Stimulated activated CD4-positive, alpha-beta T cell treated with anti-CD3 and anti-CD28 coated beads, Interleukin-15, amount 100 ng/mL, for 24 hours (primary cell): Measurements from ENCODE around the gene MTMR10.

Experiments
- DNase-seq: peaks from one replicate; pipeline ENCODE4 v3.0.0-alpha.2; 2020

Gene MTMR10

GRCh38 chr15:30956216-30957124 lies 35.0 kb downstream of the MTMR10 start:
- DNase-seq = no peak

DNA sequence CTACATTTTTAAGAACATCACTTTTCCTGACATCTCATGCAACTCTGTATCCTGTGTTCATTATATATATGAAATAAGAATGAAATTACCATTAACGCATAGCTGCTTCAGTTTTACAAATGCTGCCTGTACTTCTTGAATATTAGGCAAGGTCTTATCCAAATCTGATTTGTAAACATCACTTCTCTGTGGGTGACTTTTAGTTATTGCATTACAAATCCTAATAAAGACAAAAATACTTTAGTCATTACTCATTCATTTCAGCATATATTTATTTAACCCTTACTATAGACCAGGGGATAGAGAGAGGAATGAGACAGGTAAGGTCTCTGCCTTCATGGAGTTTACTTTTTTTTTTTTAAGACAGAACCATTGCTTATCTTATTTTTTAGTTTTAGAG lies 36.8 kb downstream of the MTMR10 start:
- DNase-seq = no peak

DNA sequence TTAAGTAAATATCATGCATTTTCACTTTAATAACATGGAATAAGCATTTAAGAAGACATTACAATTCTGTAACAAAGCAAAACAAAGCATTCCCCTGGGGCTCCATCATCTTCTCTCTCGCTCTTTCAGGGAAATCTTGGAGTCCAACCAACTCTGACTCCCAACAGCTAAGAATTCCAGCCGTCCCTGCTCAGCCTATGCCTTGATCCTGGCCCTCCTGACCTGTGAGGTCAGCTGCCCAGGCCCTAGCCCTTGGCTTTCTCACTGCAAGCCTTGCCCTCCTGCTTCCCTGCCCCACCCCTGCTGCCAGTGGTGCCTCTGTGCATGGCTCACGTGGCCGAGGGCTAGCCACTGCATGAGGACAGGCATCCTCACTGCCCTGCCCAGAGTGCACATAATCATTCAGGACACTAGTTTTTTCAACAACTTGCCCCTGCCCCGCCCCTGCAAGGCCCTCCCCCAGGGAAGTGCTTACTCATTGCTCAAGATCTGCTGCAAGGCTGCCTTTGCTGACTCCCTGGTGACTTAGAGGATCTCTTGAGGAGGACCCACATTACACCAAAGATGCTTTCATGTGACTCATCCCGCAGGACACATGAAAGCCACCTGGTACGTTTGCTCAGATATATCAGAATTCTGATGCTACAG lies 37.6 kb downstream of the MTMR10 start:
- peak; percentile 24 for DNase-seq

- no peak for DNase-seq
These were observed 38.2 kb downstream of the MTMR10 start for GRCh38 chr15:30953183-30953582.

DNA sequence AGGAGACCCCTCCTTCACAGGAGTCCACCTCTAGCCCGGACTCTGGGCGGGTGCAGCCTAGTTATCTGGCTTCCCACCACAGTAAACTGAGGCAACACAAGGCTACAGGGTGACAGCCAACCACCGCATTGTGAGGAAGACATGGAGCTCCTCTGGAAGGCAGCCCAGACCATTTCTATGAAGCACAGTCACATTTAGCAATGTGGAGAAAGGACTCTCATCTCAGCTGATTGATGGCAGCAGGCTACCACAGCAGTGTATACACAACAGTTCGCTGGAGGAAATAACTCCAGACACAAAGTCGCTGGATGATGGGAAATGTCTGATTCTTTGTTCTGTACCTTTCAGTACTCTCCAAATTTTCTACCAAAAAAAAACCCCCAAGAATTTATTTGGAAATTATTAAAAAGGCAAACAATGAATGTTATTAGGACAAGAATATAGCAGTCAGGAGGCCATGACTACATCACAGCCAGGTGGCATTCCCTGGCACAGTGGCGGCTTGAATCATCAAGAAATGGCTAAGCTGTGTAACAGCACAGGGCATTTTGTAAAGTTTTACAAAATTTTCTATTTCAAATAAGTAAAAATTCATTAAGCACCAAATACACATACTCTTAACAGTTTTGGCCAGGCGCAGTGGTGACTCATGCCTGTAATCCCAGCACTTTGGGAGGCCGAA lies 47.6 kb downstream of the MTMR10 start:
- no peak for DNase-seq

DNA sequence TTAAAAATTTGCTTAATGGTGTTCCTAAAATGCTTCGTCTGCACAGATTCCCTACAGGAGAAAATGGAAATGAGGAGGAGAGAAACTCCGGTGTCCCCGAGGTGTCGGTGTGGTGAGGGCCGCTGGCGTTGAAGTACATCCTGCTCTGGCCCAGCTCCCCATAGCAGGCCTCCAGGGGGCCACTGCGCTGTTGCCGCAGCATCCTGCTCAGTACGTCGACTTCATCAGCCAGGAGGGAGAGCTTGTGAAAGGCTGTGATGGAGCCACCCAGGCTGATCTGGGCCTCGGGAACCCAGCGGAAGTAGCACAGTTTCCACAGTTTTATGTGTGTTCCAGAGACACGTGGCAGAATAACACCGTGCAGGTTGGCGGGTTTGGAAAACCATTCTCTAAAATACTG lies 49.9 kb downstream of the MTMR10 start:
- DNase-seq = no peak

- DNase-seq = no peak
These were observed 51.1 kb downstream of the MTMR10 start for GRCh38 chr15:30940359-30940758.

DNA sequence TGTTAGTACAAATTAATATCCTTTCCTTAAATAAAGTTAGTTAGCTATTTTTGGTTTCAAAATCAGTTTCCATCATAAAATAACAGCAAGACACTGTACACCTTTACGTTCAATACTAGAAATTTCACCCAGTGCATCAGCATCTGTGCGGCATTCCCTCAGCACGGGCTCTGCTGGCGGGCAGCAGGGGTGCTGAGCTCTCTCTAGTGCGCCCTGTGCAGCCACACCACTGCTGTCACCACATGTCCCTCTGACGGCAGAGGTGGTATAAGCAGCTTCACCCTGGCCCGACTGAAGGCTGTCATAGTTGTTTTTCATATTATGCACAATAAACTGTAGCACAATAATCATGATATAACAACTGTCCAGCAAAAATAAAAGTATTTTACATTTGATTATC lies 52.3 kb downstream of the MTMR10 start:
- DNase-seq = no peak

DNA sequence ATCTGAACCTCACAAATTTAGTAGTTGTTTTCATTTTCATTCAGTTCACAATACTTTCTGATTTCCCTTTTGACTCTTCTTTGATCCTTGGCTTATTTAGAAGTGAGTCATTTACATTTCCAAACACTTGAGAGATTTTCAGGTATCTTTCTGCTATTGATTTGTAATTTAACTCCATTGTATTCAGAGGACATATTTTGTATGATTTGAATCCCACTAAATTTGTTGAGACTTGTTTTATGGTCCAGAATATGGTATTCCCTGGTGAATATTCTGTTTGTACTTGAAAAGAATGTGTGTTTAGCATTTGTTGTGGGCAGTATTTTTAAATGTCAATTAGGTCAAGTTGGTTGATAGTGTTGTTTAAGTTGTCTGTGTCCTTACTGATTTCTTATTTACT lies 58.1 kb downstream of the MTMR10 start:
- DNase-seq = no peak

GRCh38 chr15:30930422-30930821 lies 61.0 kb downstream of the MTMR10 start:
- DNase-seq = no peak

- DNase-seq = no peak
These were observed 61.4 kb downstream of the MTMR10 start for GRCh38 chr15:30929982-30930381.

GRCh38 chr15:30929064-30929669 lies 62.3 kb downstream of the MTMR10 start:
- DNase-seq = no peak

- no peak for DNase-seq
These were observed 63.4 kb downstream of the MTMR10 start for GRCh38 chr15:30928076-30928475.

DNA sequence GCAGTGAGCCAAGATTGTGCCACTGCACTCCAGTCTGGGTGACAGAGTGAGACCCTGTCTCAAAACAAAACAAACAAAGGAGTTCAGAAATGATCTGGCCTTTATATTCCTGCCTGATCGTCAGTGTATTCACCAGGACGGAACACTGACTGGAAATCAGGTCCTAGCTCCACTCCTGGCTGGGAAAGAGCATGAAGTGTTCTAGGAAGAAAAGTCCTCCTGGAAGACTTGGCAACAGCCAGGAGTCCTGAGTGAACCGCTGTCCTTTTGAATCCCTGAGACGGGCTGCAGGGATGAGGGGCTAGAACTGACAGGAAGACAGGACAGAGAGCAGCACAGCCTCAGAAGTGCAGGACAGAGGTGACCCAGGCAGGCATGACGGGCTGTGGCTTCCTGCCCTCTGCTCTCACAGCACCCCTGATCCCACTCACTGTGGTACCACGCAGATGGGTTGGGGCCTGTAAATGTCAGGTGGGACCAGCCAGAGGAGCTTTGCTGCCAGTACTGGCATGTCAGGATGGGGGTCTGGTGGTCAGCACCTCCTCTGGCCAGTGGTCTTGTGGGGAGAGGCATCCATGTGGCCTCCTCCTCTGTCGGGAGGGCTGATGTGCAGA lies 64.2 kb downstream of the MTMR10 start:
- no peak for DNase-seq

- no peak for DNase-seq
These were observed 65.3 kb downstream of the MTMR10 start for GRCh38 chr15:30926161-30926560.

DNA sequence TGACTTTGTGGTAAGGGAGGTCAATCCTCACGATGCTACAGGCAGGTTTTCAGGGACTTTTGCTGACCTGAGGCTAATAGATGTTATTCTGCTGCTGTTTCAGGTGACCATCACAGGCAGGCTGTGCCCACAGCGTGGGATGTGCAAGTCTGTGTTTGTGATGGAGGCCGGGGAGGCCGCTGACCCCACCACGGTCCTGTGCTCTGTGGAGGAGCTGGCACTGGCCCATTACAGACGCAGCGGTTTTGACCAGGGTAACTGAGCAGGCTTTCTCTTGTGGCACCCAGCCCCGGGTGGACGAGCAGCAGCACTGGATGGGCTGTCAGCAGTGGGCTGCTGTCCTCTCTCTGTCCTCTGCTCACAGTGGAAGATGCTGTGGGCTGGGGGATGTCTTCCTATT lies 65.7 kb downstream of the MTMR10 start:
- DNase-seq = no peak

- DNase-seq = no peak
These were observed 67.1 kb downstream of the MTMR10 start for GRCh38 chr15:30924353-30924752.

- DNase-seq = no peak
These were observed 68.0 kb downstream of the MTMR10 start for GRCh38 chr15:30923429-30923828.

GRCh38 chr15:30922480-30923311 lies 68.7 kb downstream of the MTMR10 start:
- DNase-seq = no peak

DNA sequence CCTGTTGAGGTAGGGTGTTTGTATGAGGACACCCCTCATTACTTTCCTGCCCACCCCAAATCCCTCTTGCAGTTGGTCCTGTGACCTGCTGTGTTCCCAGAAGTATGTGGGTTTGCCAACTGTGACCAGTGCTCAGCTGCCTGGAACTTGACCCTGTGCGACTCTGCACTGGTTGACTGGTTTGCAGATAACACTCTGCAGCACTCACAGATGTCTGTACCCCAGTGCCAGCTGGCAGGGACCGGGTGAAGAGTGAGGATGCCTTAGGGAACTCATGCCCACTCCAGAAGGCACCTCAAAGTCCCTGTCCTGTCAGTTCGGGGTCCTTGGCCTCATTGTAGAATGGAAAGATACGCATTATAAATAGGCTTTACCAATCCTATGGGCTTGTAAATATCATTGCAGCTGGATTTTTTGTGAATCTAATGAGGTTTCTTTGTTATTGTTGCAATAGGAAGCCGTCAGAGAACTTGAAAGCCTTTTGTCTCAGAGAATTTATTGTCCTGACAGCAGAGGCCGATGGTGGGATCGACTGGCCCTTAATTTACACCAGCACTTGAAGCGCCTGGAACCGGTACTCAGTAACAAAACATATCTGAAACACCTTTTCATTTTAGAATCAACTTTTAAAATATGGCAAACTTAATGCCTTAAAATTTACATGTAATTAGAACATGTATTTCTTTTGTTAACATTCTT lies 69.5 kb downstream of the MTMR10 start:
- no peak for DNase-seq

DNA sequence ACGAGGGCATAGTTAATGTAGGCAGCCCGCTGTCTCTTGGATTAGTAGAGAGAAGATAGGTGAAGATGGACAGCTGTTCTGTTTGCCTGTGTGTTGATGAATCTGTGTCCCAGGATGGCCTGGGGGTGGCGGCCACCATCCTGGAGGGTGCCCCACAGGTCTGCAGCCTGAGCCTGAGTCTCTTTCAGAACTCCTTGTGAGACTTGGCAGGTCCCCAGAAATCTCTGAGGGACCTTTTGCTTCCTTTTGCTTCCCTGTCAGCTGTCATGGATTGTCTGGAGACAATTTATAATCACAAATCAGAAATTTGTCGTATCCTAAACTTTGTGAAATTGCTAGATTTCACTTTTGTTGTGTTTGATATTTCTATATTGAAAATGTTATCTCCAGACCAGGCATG lies 70.3 kb downstream of the MTMR10 start:
- no peak for DNase-seq
